K562 (cell line): ENCODE data around the gene DHRS13. TPM values are rescaled to one million over a fixed set of nuclear protein-coding genes. Genes with fewer than 3 reads are reported as not detected.
A peak's percentile ranks its signal among the peaks of the same experiment; 100 is the strongest.

Source experiments
- CBFA2T3 ChIP-seq: fragments of 450-650 bp; IDR thresholded peaks from 2 replicates; pipeline ENCODE4 v1.6.1; 2017
- CC2D1A ChIP-seq: fragments of 450-650 bp; IDR thresholded peaks from 2 replicates; pipeline ENCODE4 v1.6.1; 2017; ENCODE audit warnings: mild to moderate bottlenecking
- HNRNPUL1 ChIP-seq: fragments of 200-400 bp; formaldehyde crosslinking; IDR thresholded peaks from 2 replicates; pipeline ENCODE4 v1.6.1; 2017; ENCODE audit warnings: low read length
- NELFE ChIP-seq: IDR thresholded peaks from 2 replicates; pipeline ENCODE4 v1.6.1; 2011; ENCODE audit warnings: mild to moderate bottlenecking; ENCODE audit not compliant: insufficient read depth, insufficient read length
- POLR2G ChIP-seq: fragments of 200-400 bp; formaldehyde crosslinking; IDR thresholded peaks from 2 replicates; pipeline ENCODE4 v1.6.1; 2017; ENCODE audit warnings: low read depth, mild to moderate bottlenecking, antibody characterized with exemption, low read length, moderate library complexity
- RFX1 ChIP-seq: fragments of 450-650 bp; IDR thresholded peaks from 2 replicates; pipeline ENCODE4 v1.6.1; 2016; ENCODE audit warnings: mild to moderate bottlenecking, moderate library complexity
- RUNX1 ChIP-seq: sonication (generic); IDR thresholded peaks from 2 replicates; pipeline ENCODE4 v1.6.1; 2016; ENCODE audit warnings: antibody characterized with exemption, low read depth
- SAFB ChIP-seq: fragments of 200-400 bp; formaldehyde crosslinking; IDR thresholded peaks from 2 replicates; pipeline ENCODE4 v1.6.1; 2017; ENCODE audit warnings: low read depth, low read length, borderline replicate concordance
- STAT5B ChIP-seq: fragments of 250-450 bp; sonication (Bioruptor Pico); IDR thresholded peaks from 2 replicates; pipeline ENCODE4 v1.8.0; 2021; ENCODE audit warnings: mild to moderate bottlenecking, inconsistent platforms
- XRCC5 ChIP-seq: fragments of 200-400 bp; formaldehyde crosslinking; IDR thresholded peaks from 2 replicates; pipeline ENCODE4 v1.6.1; 2017; ENCODE audit warnings: low read depth, mild to moderate bottlenecking, low read length
- ZKSCAN3 ChIP-seq: fragments of 250-450 bp; sonication (Bioruptor Pico); IDR thresholded peaks from 2 replicates; pipeline ENCODE4 v1.4.0; 2020
- ZNF143 ChIP-seq: sonication (generic); formaldehyde crosslinking; IDR thresholded peaks from 2 replicates; pipeline ENCODE4 v1.9.0; 2022; ENCODE audit warnings: mild to moderate bottlenecking, missing genetic modification reagents
- ZNF41 ChIP-seq: fragments of 250-450 bp; sonication (Bioruptor Pico); conservative IDR thresholded peaks from 2 replicates; pipeline ENCODE4 v1.4.0; 2020; ENCODE audit warnings: mild to moderate bottlenecking
- ZNF561 ChIP-seq: fragments of 450-650 bp; formaldehyde crosslinking; conservative IDR thresholded peaks from 2 replicates; pipeline ENCODE4 v1.4.0; 2020; ENCODE audit warnings: mild to moderate bottlenecking, moderate library complexity
- polyA plus RNA-seq, 8 experiments: library from polyadenylated mRNA; depleted of rRNA in 4 of 8; stranded (reverse) in 5 of 8; unstranded in 3 of 8; fragments of >200 nt; fragmentation: Nextera tagmentation in 2 of 8; fragmentation: Illumina TruSeq in 1 of 8; extraction: Ambion mirVana in 2 of 8; extraction: Trizol in 1 of 8; gene quantifications; 2 replicates each; pipeline versions ENCODE4 v1.2.1 to v1.2.3, GENCODE V29; 2011 to 2014; ENCODE audit warnings: inconsistent platforms in 1 of 8, missing spikeins in 1 of 8
- total RNA-seq, 7 experiments: library from RNA; depleted of rRNA in 6 of 7; stranded (reverse); fragments of >200 nt in 6 of 7; fragmentation: Illumina TruSeq in 2 of 7; extraction: Trizol in 2 of 7; gene quantifications; 2 replicates each; pipeline versions ENCODE4 v1.2.1 to v1.2.3, GENCODE V29; 2011 to 2021; ENCODE audit warnings: low replicate concordance in 1 of 7
- TF ChIP-seq, protein P1 (sequence below), 2 experiments: fragments of 450-650 bp; IDR thresholded peaks; 2 replicates each; pipeline ENCODE4 v1.6.1; 2018; ENCODE audit warnings: mild to moderate bottlenecking in 2 of 2, low read depth in 1 of 2; ENCODE audit not compliant: partially characterized antibody in 2 of 2
- TF ChIP-seq, protein P2 (sequence below): fragments of 200-800 bp; sonication (Bioruptor generic); IDR thresholded peaks from 2 replicates; pipeline ENCODE4 v1.6.1; 2016; ENCODE audit warnings: missing genetic modification characterization, missing compliant biosample characterization
- TF ChIP-seq, protein P3 (sequence below): fragments of 250-450 bp; sonication (Bioruptor Pico); IDR thresholded peaks from 2 replicates; pipeline ENCODE4 v1.8.0; 2021; ENCODE audit warnings: moderate library complexity, mild to moderate bottlenecking, inconsistent platforms

Gene DHRS13
- total and polyA plus RNA-seq, 9 of the 15 experiments (the other 6 are each of a cell fraction or from before 2014, with no cell fraction given): 0.32 to 52.3 (median 34.3) TPM; not detected in 1

DNA sequence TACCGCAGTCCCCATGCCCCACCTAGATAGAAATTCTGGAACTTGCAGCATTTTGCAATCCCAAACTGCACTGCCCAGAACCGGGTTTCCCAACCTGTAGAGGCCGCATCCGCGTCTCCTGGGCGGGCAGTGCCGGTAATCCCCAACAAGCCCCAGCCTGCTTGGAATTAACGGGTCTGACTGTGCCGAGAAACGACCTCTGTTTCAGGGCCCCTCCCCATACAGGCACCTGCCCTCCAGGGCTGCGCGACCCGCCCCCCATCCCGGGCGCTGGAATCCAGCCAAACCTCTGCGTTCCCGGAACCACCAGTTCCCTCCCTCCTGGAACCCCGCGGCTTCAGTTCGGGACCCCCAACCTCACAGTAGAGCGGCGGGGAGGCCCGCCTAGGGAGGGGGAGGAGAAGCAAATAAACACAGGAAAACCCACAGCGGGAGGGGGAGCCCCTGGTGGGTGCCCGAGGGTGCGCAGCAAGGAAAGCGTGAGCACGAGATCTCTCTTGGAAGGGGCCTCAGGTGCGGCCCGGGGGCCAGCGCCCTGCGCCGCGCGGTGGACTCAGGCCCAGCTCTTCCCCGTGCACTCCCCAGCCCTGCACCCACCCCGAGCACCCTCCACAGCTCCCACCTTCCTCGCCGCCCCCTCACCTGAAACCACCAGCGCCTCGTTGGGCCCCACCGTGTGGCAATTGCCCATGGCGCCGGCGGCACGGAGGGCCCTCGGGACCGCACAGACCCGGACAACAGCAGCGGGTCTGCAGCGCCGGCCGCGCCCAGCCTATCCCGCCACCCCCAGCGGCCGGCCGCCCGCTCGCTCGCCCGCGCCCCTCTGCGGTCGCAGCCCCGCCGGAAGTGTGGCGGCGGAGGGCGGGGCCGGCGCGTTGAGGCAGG, 5.8 kb downstream of the DHRS13 start, which contains the start of gene FLOT2 (continued):
- TF ChIP-seq, protein P1, sequence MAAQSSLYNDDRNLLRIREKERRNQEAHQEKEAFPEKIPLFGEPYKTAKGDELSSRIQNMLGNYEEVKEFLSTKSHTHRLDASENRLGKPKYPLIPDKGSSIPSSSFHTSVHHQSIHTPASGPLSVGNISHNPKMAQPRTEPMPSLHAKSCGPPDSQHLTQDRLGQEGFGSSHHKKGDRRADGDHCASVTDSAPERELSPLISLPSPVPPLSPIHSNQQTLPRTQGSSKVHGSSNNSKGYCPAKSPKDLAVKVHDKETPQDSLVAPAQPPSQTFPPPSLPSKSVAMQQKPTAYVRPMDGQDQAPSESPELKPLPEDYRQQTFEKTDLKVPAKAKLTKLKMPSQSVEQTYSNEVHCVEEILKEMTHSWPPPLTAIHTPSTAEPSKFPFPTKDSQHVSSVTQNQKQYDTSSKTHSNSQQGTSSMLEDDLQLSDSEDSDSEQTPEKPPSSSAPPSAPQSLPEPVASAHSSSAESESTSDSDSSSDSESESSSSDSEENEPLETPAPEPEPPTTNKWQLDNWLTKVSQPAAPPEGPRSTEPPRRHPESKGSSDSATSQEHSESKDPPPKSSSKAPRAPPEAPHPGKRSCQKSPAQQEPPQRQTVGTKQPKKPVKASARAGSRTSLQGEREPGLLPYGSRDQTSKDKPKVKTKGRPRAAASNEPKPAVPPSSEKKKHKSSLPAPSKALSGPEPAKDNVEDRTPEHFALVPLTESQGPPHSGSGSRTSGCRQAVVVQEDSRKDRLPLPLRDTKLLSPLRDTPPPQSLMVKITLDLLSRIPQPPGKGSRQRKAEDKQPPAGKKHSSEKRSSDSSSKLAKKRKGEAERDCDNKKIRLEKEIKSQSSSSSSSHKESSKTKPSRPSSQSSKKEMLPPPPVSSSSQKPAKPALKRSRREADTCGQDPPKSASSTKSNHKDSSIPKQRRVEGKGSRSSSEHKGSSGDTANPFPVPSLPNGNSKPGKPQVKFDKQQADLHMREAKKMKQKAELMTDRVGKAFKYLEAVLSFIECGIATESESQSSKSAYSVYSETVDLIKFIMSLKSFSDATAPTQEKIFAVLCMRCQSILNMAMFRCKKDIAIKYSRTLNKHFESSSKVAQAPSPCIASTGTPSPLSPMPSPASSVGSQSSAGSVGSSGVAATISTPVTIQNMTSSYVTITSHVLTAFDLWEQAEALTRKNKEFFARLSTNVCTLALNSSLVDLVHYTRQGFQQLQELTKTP (IDR thresholded peaks at IDR 0.05; ENCODE audit: low read depth in 1 of 2, partially characterized antibody in 2 of 2): no peak
- TF ChIP-seq, protein P2, sequence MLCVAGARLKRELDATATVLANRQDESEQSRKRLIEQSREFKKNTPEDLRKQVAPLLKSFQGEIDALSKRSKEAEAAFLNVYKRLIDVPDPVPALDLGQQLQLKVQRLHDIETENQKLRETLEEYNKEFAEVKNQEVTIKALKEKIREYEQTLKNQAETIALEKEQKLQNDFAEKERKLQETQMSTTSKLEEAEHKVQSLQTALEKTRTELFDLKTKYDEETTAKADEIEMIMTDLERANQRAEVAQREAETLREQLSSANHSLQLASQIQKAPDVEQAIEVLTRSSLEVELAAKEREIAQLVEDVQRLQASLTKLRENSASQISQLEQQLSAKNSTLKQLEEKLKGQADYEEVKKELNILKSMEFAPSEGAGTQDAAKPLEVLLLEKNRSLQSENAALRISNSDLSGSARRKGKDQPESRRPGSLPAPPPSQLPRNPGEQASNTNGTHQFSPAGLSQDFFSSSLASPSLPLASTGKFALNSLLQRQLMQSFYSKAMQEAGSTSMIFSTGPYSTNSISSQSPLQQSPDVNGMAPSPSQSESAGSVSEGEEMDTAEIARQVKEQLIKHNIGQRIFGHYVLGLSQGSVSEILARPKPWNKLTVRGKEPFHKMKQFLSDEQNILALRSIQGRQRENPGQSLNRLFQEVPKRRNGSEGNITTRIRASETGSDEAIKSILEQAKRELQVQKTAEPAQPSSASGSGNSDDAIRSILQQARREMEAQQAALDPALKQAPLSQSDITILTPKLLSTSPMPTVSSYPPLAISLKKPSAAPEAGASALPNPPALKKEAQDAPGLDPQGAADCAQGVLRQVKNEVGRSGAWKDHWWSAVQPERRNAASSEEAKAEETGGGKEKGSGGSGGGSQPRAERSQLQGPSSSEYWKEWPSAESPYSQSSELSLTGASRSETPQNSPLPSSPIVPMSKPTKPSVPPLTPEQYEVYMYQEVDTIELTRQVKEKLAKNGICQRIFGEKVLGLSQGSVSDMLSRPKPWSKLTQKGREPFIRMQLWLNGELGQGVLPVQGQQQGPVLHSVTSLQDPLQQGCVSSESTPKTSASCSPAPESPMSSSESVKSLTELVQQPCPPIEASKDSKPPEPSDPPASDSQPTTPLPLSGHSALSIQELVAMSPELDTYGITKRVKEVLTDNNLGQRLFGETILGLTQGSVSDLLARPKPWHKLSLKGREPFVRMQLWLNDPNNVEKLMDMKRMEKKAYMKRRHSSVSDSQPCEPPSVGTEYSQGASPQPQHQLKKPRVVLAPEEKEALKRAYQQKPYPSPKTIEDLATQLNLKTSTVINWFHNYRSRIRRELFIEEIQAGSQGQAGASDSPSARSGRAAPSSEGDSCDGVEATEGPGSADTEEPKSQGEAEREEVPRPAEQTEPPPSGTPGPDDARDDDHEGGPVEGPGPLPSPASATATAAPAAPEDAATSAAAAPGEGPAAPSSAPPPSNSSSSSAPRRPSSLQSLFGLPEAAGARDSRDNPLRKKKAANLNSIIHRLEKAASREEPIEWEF (CRISPR knock-in tag): no peak
- TF ChIP-seq POLR2G (peak; percentile 93), CBFA2T3 (no peak), SAFB (no peak), ZKSCAN3 (CRISPR knock-in tag) (no peak), STAT5B (CRISPR knock-in tag) (no peak), RFX1 (no peak), NELFE (no peak), RUNX1 (peak; percentile 79; the same call in 1 of the 2 replicates), XRCC5 (peak; percentile 77; the same call in 1 of the 2 replicates), ZNF41 (CRISPR knock-in tag) (no peak; the same call in 1 of the 2 replicates), ZNF561 (no peak), HNRNPUL1 (no peak), ZNF143 (CRISPR knock-in tag) (no peak), CC2D1A (0 out of 2 replicates have a peak, but pooled peaks have one; percentile 14)
- TF ChIP-seq, protein P3, sequence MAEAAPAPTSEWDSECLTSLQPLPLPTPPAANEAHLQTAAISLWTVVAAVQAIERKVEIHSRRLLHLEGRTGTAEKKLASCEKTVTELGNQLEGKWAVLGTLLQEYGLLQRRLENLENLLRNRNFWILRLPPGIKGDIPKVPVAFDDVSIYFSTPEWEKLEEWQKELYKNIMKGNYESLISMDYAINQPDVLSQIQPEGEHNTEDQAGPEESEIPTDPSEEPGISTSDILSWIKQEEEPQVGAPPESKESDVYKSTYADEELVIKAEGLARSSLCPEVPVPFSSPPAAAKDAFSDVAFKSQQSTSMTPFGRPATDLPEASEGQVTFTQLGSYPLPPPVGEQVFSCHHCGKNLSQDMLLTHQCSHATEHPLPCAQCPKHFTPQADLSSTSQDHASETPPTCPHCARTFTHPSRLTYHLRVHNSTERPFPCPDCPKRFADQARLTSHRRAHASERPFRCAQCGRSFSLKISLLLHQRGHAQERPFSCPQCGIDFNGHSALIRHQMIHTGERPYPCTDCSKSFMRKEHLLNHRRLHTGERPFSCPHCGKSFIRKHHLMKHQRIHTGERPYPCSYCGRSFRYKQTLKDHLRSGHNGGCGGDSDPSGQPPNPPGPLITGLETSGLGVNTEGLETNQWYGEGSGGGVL (CRISPR knock-in tag): no peak
